Sigmoid colon (tissue), 4 donors: ENCODE results near the gene MAP3K14.

Experiments used
- CTCF ChIP-seq, 4 experiments: fragments of 450-650 bp in 3 of 4; fragments of 200-600 bp in 1 of 4; IDR thresholded peaks; one replicate each; pipeline ENCODE4 v1.5.1; 2016 to 2019; ENCODE audit warnings: antibody characterized with exemption in 4 of 4, mild to moderate bottlenecking in 3 of 4, moderate library complexity in 2 of 4
- EP300 ChIP-seq, 4 donors: sonication (generic); formaldehyde crosslinking; IDR thresholded peaks; one replicate each; pipeline ENCODE4 v1.6.1; 2017; ENCODE audit warnings: antibody characterized with exemption in 4 of 4

DNA sequence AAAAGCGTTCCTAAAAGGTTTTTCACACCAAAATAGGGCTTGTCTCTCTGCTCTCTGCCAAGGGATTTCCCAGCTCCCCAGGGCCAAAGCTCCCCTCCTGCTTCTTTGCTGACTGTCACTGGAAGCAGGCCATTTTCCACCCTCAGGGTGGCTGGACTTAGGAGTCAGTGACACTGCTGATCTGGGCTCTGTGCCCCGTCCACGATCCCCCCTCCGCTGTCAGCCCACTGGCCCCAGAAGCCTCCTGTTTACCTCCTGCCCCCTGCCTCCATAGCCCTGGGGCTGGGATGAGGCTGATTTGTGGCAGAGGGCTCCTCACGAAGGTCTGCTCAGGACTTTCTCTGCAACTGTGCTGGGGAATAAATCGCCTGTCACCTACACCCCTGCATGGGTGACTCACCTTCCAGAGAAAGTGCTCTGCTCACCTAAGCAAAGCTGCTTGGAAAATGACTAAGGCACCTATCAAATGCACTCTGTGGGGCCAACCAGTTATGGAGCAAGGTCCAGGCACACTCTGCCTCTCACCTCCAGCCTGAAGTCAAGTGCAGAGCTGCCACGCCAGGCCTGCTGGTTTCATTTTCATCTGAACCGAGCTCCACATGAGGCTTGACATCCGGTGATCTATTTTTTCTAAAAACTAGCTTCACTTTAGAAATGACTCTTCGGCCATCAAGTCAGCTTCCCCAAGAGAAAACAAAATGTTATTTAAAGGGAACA lies 4.9 kb downstream of the MAP3K14 start:
- TF ChIP-seq EP300 (IDR thresholded peaks at IDR 0.05) (no peak), CTCF (IDR thresholded peaks at IDR 0.05) (no peak)
